Fibroblast of peridontal ligament (primary cell): ENCODE measurements around the gene PAX3.

ENCODE experiments used
- DNase-seq: peaks from one replicate; pipeline ENCODE4 v3.0.0-alpha.2; 2010; ENCODE audit errors: extremely low read depth

PAX3 gene

GRCh38 chr2:222298311-222299150 is at the start of gene PAX3:
PAX3 (minus strand) TSS chr2:222298998; CDS start chr2:222298615, 383 bp downstream.
- no peak for DNase-seq

- no peak for DNase-seq
Measured at GRCh38 chr2:222341331-222341730, 42.5 kb upstream of the PAX3 start.

- DNase-seq = no peak
Measured at GRCh38 chr2:222338374-222338773, 39.6 kb upstream of the PAX3 start.

- no peak for DNase-seq
Measured at GRCh38 chr2:222336931-222337330, 38.1 kb upstream of the PAX3 start.

GRCh38 chr2:222336442-222336841 is 37.6 kb upstream of the PAX3 start:
- DNase-seq = no peak

GRCh38 chr2:222334914-222335313 is 36.1 kb upstream of the PAX3 start:
- no peak for DNase-seq

- DNase-seq = no peak
Measured at GRCh38 chr2:222333397-222333796, 34.6 kb upstream of the PAX3 start.

GRCh38 chr2:222332116-222332515 is 33.3 kb upstream of the PAX3 start:
- no peak for DNase-seq

- no peak for DNase-seq
Measured at GRCh38 chr2:222330910-222331309, 32.1 kb upstream of the PAX3 start.

- DNase-seq = no peak
Measured at GRCh38 chr2:222322236-222322635, 23.4 kb upstream of the PAX3 start.

- DNase-seq = no peak
Measured at GRCh38 chr2:222320436-222321395, 21.9 kb upstream of the PAX3 start.

GRCh38 chr2:222319586-222320435 is 21.0 kb upstream of the PAX3 start:
- DNase-seq = no peak

- no peak for DNase-seq
Measured at GRCh38 chr2:222318712-222319585, 20.2 kb upstream of the PAX3 start.

- peak; percentile 65 for DNase-seq
Measured at GRCh38 chr2:222318026-222318711, 19.4 kb upstream of the PAX3 start.

GRCh38 chr2:222315443-222316121 is 16.8 kb upstream of the PAX3 start:
- no peak for DNase-seq

GRCh38 chr2:222313816-222314215 is 15.0 kb upstream of the PAX3 start:
- DNase-seq = no peak

- DNase-seq = no peak
Measured at GRCh38 chr2:222311978-222312738, 13.4 kb upstream of the PAX3 start.

- no peak for DNase-seq
Measured at GRCh38 chr2:222311319-222311977, 12.7 kb upstream of the PAX3 start.
